GM06990 (cell line): Measurements from ENCODE around the gene SUCLA2.

Experiments
- DNase-seq: peaks from one replicate; pipeline ENCODE4 v3.0.0-alpha.2; 2011; ENCODE audit not compliant: insufficient read length; ENCODE audit errors: extremely low read depth
- H3K27me3 ChIP-seq: replicated peaks from 2 replicates; pipeline ENCODE4 v1.6.0; 2011; ENCODE audit warnings: low read length; ENCODE audit not compliant: control insufficient read depth, insufficient read depth
- H3K36me3 ChIP-seq: 2 replicates; pipeline ENCODE4 v1.5.1; 2011; ENCODE audit warnings: low read length; ENCODE audit not compliant: control insufficient read depth, insufficient read depth
- H3K4me3 ChIP-seq: replicated peaks from 2 replicates; pipeline ENCODE4 v1.5.1; 2011; ENCODE audit warnings: low read depth, mild to moderate bottlenecking, control low read depth, low read length
- TF ChIP-seq, protein P1 (sequence below): IDR thresholded peaks from 2 replicates; pipeline ENCODE4 v1.5.1; 2011; ENCODE audit warnings: low read length, control low read depth, mild to moderate bottlenecking, inconsistent platforms; ENCODE audit not compliant: insufficient read depth, poor library complexity, severe bottlenecking

The SUCLA2 gene

DNA sequence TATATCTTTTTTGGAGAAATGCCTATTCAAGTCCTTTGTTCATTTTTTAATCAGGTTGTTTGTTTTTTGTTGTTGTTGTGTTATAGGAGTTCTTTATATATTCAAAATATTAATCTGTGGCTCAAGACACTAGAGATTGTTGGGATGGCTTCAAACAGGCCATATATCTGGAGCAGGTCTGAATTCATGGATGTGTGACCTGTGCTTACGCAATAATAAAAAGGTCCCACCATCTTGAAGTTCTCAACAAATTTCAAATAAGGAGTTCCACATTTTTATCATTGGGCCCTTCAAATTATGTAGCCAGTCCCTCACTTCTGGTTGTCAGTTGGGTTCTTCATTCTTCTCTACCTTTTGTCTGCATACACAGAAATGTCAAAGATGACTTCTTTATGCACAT is 18.7 kb upstream of the SUCLA2 start:
- Histone ChIP-seq H3K27me3 (no peaks in the 10 kb centered on the region), H3K4me3 (no peak overlapping the region), H3K36me3 (no peaks in the 10 kb centered on the region)
- TF ChIP-seq, protein P1, sequence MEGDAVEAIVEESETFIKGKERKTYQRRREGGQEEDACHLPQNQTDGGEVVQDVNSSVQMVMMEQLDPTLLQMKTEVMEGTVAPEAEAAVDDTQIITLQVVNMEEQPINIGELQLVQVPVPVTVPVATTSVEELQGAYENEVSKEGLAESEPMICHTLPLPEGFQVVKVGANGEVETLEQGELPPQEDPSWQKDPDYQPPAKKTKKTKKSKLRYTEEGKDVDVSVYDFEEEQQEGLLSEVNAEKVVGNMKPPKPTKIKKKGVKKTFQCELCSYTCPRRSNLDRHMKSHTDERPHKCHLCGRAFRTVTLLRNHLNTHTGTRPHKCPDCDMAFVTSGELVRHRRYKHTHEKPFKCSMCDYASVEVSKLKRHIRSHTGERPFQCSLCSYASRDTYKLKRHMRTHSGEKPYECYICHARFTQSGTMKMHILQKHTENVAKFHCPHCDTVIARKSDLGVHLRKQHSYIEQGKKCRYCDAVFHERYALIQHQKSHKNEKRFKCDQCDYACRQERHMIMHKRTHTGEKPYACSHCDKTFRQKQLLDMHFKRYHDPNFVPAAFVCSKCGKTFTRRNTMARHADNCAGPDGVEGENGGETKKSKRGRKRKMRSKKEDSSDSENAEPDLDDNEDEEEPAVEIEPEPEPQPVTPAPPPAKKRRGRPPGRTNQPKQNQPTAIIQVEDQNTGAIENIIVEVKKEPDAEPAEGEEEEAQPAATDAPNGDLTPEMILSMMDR: no peak
- no peak for DNase-seq

DNA sequence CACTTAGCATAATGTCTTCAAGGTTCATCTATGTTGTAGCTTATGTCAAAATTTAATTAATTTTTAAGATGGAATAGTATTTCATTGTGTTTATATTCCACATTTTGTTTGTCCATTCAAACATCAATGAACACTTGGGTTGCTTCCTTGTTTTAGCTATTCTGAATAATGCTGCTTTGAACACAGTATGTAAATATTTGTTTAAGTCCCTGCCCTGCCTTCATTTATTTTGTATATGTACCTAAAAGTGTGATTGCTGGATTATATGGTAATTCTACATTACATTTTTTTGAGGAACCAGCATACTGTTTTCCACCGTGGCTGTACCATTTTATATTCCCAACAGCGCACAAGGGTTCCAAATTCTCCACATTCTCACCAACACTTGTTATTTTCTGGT is 17.6 kb upstream of the SUCLA2 start:
- Histone ChIP-seq H3K27me3 (no peaks in the 10 kb centered on the region), H3K4me3 (no peak overlapping the region), H3K36me3 (no peaks in the 10 kb centered on the region)
- no peak for DNase-seq
- TF ChIP-seq, protein P1: no peak

DNA sequence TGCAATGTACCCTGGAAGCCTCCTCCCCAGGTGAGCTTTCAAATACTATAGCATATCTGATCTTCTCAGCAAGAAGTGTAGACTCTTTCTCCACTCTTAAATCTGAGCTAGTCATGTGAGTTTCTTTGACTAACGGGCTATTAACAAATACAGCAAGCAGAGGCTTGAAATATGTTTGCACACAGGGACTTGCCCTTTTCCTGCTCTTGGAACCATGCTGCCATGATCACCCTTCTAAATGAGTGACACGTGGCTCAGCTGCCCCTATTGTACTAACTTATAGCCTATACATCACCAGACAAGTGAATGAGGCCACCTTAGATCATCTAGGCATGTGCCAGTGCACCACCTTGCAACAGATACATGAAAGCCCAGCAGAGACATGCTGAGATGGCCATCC is 13.3 kb upstream of the SUCLA2 start:
- TF ChIP-seq, protein P1: no peak
- Histone ChIP-seq H3K4me3 (no peak overlapping the region), H3K27me3 (no peaks in the 10 kb centered on the region), H3K36me3 (no peaks in the 10 kb centered on the region)
- DNase-seq: no peak

DNA sequence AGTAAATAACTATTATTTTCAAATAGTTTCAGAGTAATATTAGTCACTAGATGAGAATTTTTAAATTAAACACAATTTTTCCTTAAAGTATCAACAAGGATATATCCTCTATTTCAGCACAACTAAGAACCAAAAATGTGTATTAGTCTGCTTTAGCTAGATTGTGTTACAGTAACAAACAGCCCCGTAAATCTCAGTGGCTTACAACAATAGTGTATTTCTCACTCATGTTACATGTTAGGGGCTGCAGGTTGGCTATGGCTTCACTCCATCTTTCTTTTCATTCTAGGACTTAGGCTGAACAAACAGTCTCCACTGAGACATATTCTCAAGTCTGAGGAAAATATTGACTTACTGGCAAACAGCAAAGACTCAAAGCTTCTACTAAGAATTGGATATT is 11.6 kb upstream of the SUCLA2 start:
- H3K27me3 ChIP-seq: no peaks in the 10 kb centered on the region
- TF ChIP-seq, protein P1: no peak
- DNase-seq: no peak

DNA sequence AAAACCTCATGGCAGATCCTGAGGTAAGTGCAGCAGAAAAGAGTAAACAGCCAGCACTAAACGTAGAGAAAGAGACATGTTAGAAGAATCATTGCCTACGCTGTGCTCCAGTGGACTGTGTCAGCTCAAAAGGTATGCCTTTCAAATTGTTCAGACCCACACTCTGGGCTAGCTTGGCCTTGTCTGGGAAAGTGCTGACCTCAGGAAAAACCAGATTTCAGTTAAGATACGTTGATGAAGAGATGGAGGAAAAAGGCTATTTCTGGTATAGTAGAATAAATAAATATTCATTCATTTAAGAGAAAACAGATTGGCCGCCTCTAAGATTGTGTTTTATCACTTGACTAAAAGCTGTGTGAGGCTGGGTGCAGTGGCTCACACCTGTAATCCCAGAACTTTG is 9.6 kb upstream of the SUCLA2 start:
- Histone ChIP-seq H3K36me3 (no peaks in the 10 kb centered on the region), H3K4me3 (no peak overlapping the region), H3K27me3 (no peaks in the 10 kb centered on the region)
- no peak for DNase-seq
- TF ChIP-seq, protein P1: no peak

More for the DNA sequence above, 11.6 kb upstream of the SUCLA2 start:
- H3K36me3 ChIP-seq: no peaks in the 10 kb centered on the region
- no peak overlapping the region for H3K4me3 ChIP-seq

DNA sequence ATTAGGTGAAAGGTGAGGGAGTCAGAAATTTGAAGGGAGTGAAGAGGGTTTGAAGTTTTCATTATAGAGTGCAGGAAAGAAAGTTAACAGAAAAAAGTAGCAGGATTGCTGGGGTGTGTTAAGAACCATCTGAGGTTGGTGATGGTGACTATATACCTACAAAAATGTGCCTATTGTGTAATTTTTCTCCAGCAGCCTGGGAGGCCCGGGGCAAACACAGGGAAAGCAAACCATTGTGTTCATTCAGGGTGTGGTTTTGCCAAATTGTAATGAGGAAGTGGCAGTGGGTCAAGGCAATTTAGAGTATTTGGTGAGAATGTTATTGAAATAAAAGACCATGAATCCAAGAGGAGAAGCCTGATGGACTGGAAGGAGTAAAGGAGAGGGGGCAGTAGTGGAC is 8.2 kb upstream of the SUCLA2 start:
- no peak for DNase-seq
- Histone ChIP-seq H3K36me3 (no peaks in the 10 kb centered on the region), H3K27me3 (no peaks in the 10 kb centered on the region), H3K4me3 (no peak overlapping the region)
- TF ChIP-seq, protein P1: no peak
